ENCODE data around the gene NIF3L1.

Gene NIF3L1

DNA sequence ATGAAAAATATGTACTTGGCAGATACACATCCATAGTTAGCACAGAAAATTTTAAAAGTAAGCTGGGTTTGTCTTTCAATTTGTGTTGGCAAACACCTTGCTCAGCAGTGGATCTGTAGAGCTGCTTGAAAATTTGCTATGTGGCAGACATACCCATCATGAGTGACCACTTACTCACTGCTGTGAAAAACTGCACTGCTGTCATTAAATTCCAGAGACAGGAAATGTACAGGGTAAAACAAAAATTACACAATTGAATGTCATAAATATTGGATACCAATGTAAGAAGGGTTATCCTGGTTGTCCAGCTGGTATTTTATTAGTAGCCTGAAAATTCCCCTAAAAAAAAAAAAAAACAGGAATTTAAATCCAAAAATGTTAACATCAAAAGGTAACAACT is 24.5 kb downstream of the NIF3L1 start:
- H3K4me3 ChIP-seq (ENCODE audit: low read depth, low read length) = no peak overlapping the region
- TF ChIP-seq, protein P1, sequence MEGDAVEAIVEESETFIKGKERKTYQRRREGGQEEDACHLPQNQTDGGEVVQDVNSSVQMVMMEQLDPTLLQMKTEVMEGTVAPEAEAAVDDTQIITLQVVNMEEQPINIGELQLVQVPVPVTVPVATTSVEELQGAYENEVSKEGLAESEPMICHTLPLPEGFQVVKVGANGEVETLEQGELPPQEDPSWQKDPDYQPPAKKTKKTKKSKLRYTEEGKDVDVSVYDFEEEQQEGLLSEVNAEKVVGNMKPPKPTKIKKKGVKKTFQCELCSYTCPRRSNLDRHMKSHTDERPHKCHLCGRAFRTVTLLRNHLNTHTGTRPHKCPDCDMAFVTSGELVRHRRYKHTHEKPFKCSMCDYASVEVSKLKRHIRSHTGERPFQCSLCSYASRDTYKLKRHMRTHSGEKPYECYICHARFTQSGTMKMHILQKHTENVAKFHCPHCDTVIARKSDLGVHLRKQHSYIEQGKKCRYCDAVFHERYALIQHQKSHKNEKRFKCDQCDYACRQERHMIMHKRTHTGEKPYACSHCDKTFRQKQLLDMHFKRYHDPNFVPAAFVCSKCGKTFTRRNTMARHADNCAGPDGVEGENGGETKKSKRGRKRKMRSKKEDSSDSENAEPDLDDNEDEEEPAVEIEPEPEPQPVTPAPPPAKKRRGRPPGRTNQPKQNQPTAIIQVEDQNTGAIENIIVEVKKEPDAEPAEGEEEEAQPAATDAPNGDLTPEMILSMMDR (IDR thresholded peaks at IDR 0.05; ENCODE audit: low read depth, low read length) = no peak

DNA sequence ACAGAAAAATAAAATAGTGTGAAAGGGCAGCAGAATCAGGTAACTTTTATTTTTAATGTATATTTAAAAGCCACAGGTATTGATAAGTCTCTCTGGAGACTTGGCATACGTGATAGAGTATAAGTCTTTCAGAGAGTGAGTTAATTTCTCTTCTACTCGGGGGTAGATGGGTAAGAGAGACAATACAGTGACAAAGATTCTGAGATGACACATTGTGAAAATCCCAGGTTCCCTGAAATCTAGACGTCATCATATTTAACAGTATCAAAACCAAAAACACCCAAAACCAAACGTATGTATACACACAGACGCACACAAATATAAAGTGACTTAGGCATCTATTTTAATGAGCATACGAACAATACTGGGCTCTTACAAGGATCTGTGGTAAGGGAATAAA is 33.3 kb downstream of the NIF3L1 start:
- TF ChIP-seq, protein P1 (IDR thresholded peaks at IDR 0.05; ENCODE audit: low read depth, low read length) = no peak
- H3K4me3 ChIP-seq (ENCODE audit: low read depth, low read length) = no peak overlapping the region

DNA sequence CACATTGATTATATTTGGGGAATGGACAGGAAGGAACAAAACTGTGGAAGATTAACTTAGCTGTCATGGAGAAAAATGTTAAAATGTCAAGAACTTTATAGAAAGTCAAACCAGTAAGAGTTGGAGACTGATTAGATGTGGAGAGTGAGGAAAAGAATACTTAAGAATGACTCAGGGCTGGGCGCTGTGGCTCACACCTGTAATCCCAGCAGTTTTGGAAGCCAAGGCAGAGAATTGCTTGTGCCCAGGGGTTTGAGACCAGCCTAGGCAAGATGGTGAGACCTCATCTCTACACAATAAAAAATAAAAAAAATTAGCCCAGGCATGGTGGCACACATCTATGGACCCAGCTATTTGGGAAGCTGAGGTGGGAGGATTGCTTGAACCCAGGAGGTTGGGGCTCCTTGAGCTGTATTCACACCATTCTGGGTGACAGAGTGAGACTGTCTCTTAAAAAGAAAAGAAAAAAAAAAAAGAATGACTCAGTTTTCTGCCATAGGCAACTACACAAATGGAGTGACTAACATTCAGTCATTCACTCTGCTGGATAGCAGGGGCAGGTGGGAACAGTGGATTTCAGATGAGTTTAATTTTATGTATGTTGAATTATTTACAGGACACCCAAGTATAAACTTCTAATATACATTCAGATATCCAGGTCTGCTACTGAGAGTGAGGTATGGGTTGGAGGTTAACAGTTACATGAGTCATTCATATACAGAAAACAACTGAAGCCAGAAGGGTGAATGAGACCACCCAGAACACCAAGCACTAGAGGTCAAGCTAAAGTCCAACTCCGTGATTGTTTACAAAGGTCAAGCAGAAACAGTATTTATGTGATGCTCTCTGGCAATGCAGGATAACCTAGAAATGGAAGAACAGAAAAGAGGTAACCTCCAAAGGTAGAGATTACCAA is 40.4 kb downstream of the NIF3L1 start:
- H3K4me3 ChIP-seq (ENCODE audit: low read depth, low read length) = no peak overlapping the region
- TF ChIP-seq, protein P1 (IDR thresholded peaks at IDR 0.05; ENCODE audit: low read depth, low read length) = no peak

DNA sequence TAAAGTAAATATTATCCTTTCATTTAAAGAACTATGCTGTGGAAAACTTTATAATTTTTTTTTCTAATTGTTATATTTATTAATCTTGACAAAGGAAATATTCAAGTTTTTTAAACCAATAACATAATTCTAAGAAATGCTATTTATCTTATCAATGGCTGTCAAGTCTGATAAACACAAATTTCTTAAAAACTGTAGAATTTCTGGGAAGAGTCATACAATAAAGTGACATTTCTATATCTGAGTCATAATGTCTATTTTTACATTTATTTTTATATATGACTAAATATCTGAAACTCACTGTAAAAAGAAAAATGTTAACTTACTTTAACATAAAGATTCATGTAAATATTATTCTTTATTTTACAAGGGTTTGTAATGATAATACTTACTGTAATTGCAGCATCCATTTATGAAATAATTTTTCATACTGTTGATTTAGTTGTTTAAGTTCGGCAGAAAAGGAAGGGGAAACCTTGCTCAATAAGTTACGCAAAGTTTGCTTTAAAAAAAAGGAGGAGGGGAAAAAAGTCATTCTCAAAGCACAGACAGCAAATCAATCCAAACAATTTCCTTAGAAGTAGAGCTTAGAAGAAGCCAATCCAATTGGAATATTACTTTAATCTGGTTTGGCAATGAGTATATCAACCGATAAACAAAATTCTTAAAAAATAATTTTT is 41.9 kb downstream of the NIF3L1 start:
- H3K4me3 ChIP-seq (ENCODE audit: low read depth, low read length) = no peak overlapping the region
- TF ChIP-seq, protein P1 (IDR thresholded peaks at IDR 0.05; ENCODE audit: low read depth, low read length) = no peak

DNA sequence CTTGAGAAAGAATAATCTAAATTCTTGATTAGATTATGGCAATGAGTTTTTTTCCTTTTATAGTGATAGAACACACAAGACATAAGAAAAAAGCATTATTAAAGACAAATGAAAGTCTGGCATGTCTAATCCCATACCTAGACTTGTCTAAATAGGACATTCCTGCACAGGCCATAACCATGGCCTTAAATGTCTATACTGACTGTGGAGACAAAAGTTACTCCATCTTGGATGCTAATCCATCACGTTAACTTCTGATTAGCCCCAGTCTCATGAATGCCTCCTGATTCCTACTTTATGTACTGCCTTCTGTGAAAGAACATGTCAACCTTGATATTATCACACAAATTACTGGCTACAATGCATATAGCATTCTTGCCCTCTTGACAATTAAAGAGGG is 50.7 kb downstream of the NIF3L1 start:
- TF ChIP-seq, protein P1 (IDR thresholded peaks at IDR 0.05; ENCODE audit: low read depth, low read length) = no peak
- H3K4me3 ChIP-seq (ENCODE audit: low read depth, low read length) = no peak overlapping the region

DNA sequence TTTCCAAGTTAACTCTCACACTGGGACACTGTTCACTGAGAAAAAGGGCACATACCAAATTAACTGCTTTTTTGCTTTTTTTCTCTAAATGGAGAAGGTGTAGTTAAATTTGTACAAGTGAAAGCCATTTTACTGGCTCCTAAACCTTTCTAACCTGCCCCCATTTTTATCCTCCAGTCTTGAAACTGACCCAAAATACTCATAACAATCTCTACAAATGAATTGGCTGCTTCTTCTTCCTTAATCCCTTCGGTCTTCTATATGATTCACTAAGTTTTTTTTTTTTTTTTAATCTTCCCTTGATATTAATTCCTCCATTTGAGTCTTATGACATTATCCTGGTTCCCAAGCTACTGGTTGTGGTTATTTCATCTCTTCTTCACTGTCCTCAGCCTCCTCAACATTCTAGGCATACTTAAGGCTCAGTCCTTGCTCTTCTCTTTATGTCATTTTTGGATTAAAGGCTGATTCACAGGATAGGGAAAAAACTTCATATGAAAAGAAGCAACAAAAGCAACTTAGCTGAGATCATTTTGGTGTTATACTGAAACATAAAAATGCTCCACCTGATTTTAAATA is 54.4 kb downstream of the NIF3L1 start:
- TF ChIP-seq, protein P1 (IDR thresholded peaks at IDR 0.05; ENCODE audit: low read depth, low read length) = no peak
- H3K4me3 ChIP-seq (ENCODE audit: low read depth, low read length) = no peak overlapping the region
